Duodenal mucosa (tissue), 2 donors: ENCODE results near the gene CFB.
A peak's percentile ranks its signal among the peaks of the same experiment; 100 is the strongest.
"Not testable (repeated sequence)": the region's sequence is repeated elsewhere in the genome, so short reads cannot be mapped to it uniquely, and the experiment has no call there.

ENCODE experiments used
- H3K27ac ChIP-seq: one replicate; pipeline ENCODE4 v1.7.0; 2013; ENCODE audit warnings: low read depth, low read length
- H3K27me3 ChIP-seq, 2 donors: one replicate each; pipeline ENCODE4 v1.7.0; 2013; ENCODE audit warnings: low read length in 2 of 2, control low read depth in 1 of 2; ENCODE audit not compliant: insufficient read depth in 2 of 2, control insufficient read depth in 1 of 2
- H3K36me3 ChIP-seq, 2 donors: one replicate each; pipeline ENCODE4 v1.7.0; 2013; ENCODE audit warnings: low read length in 2 of 2, control low read depth in 1 of 2; ENCODE audit not compliant: insufficient read depth in 2 of 2, control insufficient read depth in 1 of 2
- H3K4me1 ChIP-seq, 2 donors: one replicate each; pipeline ENCODE4 v1.7.0; 2013; ENCODE audit warnings: low read length in 2 of 2, control low read depth in 1 of 2; ENCODE audit not compliant: insufficient read depth in 2 of 2, control insufficient read depth in 1 of 2
- H3K4me3 ChIP-seq, 2 donors: one replicate each; pipeline ENCODE4 v1.7.0; 2013; ENCODE audit warnings: low read length in 2 of 2, low read depth in 1 of 2
- H3K9ac ChIP-seq, 2 donors: one replicate each; pipeline ENCODE4 v1.7.0; 2013; ENCODE audit warnings: low read length in 2 of 2, low read depth in 1 of 2
- H3K9me3 ChIP-seq, 2 donors: one replicate each; pipeline ENCODE4 v1.7.0; 2013; ENCODE audit warnings: low read length in 2 of 2, control low read depth in 1 of 2; ENCODE audit not compliant: control insufficient read depth in 1 of 2

The CFB gene

GRCh38 chr6:31969712-31970603 lies 24.1 kb downstream of the CFB start:
- Histone ChIP-seq H3K9me3 (no peaks in the 10 kb centered on the region), H3K36me3 (peaks cover 31 to 55% of the 10 kb centered on the region in 2 donors), H3K9ac (peak overlapping the region in 1 of 2 donors; percentile 96), H3K4me3 (peak overlapping the region in 1 of 2 donors; percentile 93), H3K4me1 (peaks cover 24 to 29% of the 10 kb centered on the region in 2 donors), H3K27ac (no peak overlapping the region), H3K27me3 (no peaks in the 10 kb centered on the region)

GRCh38 chr6:31970604-31971271 lies 24.8 kb downstream of the CFB start:
- Histone ChIP-seq H3K27me3 (no peaks in the 10 kb centered on the region), H3K9me3 (no peaks in the 10 kb centered on the region), H3K36me3 (peaks cover 28 to 48% of the 10 kb centered on the region in 2 donors), H3K4me3 (peak overlapping the region; percentile 90 to 93), H3K4me1 (peaks cover 24 to 29% of the 10 kb centered on the region in 2 donors), H3K27ac (peak overlapping the region; percentile 99), H3K9ac (peak overlapping the region; percentile 94 to 96)

GRCh38 chr6:31971279-31971992 lies 25.5 kb downstream of the CFB start:
- peak overlapping the region; percentile 90 to 93 for H3K4me3 ChIP-seq
- H3K4me1 ChIP-seq, result peaks cover 24 to 29% of the 10 kb centered on the region in 2 donors
- peak overlapping the region; percentile 94 to 96 for H3K9ac ChIP-seq
- H3K9me3 ChIP-seq, result no peaks in the 10 kb centered on the region
- H3K27me3 ChIP-seq, result no peaks in the 10 kb centered on the region
- H3K27ac ChIP-seq, result peak overlapping the region; percentile 99
- H3K36me3 ChIP-seq, result peaks cover 25 to 41% of the 10 kb centered on the region in 2 donors

- H3K9me3 ChIP-seq, result no peaks in the 10 kb centered on the region
- H3K9ac ChIP-seq, result peak within 1 kb of the TSS; percentile 94 to 96
- H3K4me3 ChIP-seq, result peak within 1 kb of the TSS; percentile 90 to 93
- H3K27me3 ChIP-seq, result no peaks in the 10 kb centered on the region
- peaks cover 18 to 34% of the 10 kb centered on the region in 2 donors for H3K36me3 ChIP-seq
- peaks cover 24 to 29% of the 10 kb centered on the region in 2 donors for H3K4me1 ChIP-seq
- H3K27ac ChIP-seq, result peak within 1 kb of the TSS; percentile 99
Observed at GRCh38 chr6:31971993-31972708, 26.3 kb downstream of the CFB start, which contains the start of gene DXO. Gene DXO (minus strand): TSS chr6:31972138. CDS start chr6:31971675, 463 bp downstream.

- Histone ChIP-seq H3K4me3 (peak overlapping the region; percentile 90 to 93), H3K4me1 (peaks cover 24 to 29% of the 10 kb centered on the region in 2 donors), H3K9me3 (no peaks in the 10 kb centered on the region), H3K27me3 (no peaks in the 10 kb centered on the region), H3K36me3 (peaks cover 11 to 27% of the 10 kb centered on the region in 2 donors), H3K27ac (peak overlapping the region; percentile 99), H3K9ac (peak overlapping the region; percentile 94 to 96)
Observed at GRCh38 chr6:31972709-31973350, 26.9 kb downstream of the CFB start.

- not testable (repeated sequence) for H3K9ac ChIP-seq, H3K27ac ChIP-seq, H3K27me3 ChIP-seq, H3K9me3 ChIP-seq, H3K4me3 ChIP-seq
- H3K36me3 ChIP-seq, result peaks cover 5 to 12% of the 10 kb centered on the region in 2 donors
- H3K4me1 ChIP-seq, result peaks cover 15 to 17% of the 10 kb centered on the region in 2 donors
Observed at GRCh38 chr6:31976065-31976464, 30.2 kb downstream of the CFB start.

GRCh38 chr6:31977816-31978431 lies 32.0 kb downstream of the CFB start:
- peaks cover 5 to 12% of the 10 kb centered on the region in 2 donors for H3K36me3 ChIP-seq
- H3K9me3 ChIP-seq, result no peaks in the 10 kb centered on the region
- H3K4me1 ChIP-seq, result peaks cover 5 to 6% of the 10 kb centered on the region in 2 donors
- no peak overlapping the region for H3K4me3 ChIP-seq
- no peak overlapping the region for H3K9ac ChIP-seq
- no peak overlapping the region for H3K27ac ChIP-seq
- no peaks in the 10 kb centered on the region for H3K27me3 ChIP-seq

GRCh38 chr6:31978831-31979230 lies 32.9 kb downstream of the CFB start:
- H3K9me3 ChIP-seq, result no peaks in the 10 kb centered on the region
- H3K9ac ChIP-seq, result no peak overlapping the region
- no peaks in the 10 kb centered on the region for H3K4me1 ChIP-seq
- no peak overlapping the region for H3K27ac ChIP-seq
- no peaks in the 10 kb centered on the region for H3K27me3 ChIP-seq
- H3K36me3 ChIP-seq, result peaks cover 5 to 12% of the 10 kb centered on the region in 2 donors
- H3K4me3 ChIP-seq, result no peak overlapping the region
